NOMO-1 (cell line): ENCODE results near the gene DDX39A.
"Not testable (repeated sequence)": the region's sequence is repeated elsewhere in the genome, so short reads cannot be mapped to it uniquely, and the experiment has no call there.

Source experiments
- DNase-seq, 2 experiments: peaks; one replicate each; lab custom pipeline; 2025; ENCODE audit not compliant: unreplicated experiment in 2 of 2; lab: John Stamatoyannopoulos, UW

Gene DDX39A

GRCh38 chr19:14393329-14393728, 25.8 kb downstream of the DDX39A start:
- no peak for DNase-seq

- no peak for DNase-seq
Observed at GRCh38 chr19:14391156-14391821, 27.9 kb downstream of the DDX39A start.

DNA sequence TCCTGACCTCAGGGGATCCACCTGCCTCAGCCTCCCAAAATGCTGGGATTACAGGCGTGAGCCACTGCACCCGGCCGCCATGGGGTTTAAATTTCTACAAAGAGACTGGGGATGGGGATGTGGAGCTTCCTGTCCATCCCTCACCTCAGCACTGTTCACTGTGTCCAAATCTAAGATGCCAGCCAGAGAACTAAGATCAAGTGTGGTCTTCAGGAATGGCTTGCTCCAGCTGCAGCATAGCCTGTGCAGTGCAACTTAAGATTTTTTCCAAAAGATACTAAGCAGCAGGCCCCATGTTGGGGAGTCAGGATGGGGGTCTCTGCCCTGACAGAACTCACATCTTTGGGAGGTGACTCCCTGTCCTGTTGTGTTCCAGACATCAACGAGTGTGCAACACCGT, 28.6 kb downstream of the DDX39A start:
- no peak for DNase-seq

DNA sequence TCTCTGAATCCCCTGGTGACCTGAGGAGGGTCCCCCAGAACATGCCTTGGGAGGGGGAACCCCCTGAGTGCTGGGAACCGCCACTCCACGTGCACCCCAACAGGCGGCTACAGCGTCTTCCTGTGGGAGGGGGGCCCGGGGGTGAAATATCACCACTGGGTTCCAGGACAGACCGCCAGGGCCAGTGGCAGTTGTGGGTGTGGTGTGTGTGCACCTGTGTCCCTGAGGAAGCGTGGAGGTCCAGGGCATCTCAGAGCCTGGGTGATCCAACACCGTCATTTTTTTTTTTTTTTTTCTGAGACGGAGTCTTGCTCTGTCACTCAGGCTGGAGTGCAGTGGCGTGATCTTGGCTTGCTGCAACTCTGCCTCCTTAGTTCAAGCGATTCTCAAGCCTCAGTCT, 33.6 kb downstream of the DDX39A start:
- no peak for DNase-seq

- DNase-seq: peak; percentile 78 to 80
Observed at GRCh38 chr19:14383661-14384555, 35.2 kb downstream of the DDX39A start.

- DNase-seq: peak; percentile 55 to 76
Observed at GRCh38 chr19:14381689-14382474, 37.3 kb downstream of the DDX39A start.

GRCh38 chr19:14379294-14380065, 39.7 kb downstream of the DDX39A start:
- DNase-seq: no peak

DNA sequence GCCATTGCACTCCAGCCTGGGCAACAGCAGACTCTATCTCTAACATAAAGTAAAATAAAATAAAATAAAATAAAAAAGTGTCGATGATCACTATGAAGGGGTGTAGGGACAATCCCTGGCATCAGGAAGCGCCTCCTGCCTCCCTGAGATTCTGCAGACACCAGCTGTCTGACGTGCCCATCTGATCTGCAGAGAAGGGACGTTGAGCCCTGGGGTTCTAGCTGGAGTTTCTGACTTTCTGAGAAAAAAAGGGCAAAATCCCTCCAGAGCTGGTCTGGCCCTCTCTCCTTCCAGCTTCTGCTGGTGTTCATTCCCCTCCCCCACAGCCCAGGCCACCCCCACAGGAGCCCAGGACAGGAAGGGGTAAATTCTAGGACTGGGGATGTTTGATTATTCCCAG, 40.3 kb downstream of the DDX39A start:
- no peak for DNase-seq

- peak in 1 of 2 experiments; percentile 16 for DNase-seq
Observed at GRCh38 chr19:14377883-14378328, 41.2 kb downstream of the DDX39A start.

DNA sequence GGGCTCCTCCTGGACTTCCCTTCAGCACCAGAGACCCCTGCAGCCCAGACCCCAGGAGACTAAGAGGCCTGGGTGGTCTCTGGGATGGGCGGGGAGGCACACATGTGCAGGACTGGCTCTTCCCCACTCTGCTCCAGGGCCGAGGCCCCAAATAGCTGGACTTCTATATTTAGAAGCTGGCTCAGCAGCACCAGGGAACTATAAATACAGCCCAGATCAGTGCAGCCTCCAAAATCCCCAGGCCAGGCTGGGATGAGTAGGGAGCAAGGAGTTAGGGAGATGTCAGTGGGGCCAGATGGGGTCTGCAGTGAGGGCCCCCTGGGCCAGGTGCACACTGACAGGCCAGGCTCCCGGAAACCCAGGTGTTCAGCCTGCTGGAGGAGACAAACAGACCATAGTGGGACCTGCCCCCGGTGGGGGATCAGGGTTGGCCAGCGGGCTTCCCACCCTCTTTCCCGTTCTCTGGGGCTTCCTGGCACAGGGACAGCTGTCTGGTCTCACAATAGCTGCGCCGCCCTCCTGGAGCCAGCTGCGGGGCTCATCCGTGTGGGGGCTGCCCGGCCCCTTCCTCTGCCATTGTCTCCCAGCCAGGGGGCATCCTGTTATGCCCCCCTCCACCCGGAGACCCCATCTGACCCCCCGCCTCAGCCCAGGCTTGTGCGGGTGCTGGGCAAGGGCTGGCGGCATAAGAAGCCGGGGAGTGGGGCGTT, 43.4 kb downstream of the DDX39A start:
- peak in 1 of 2 experiments; percentile 43 for DNase-seq

GRCh38 chr19:14375055-14375581, 44.0 kb downstream of the DDX39A start:
- peak; percentile 84 to 90 for DNase-seq

GRCh38 chr19:14374313-14374712, 44.8 kb downstream of the DDX39A start:
- not testable (repeated sequence) for DNase-seq

- peak; percentile 43 to 46 for DNase-seq
Observed at GRCh38 chr19:14372384-14373077, 46.6 kb downstream of the DDX39A start.

GRCh38 chr19:14371301-14371821, 47.8 kb downstream of the DDX39A start:
- peak in 1 of 2 experiments; percentile 6 for DNase-seq

- DNase-seq: no peak
Observed at GRCh38 chr19:14370940-14371280, 48.2 kb downstream of the DDX39A start.

- DNase-seq: peak; percentile 41 to 64
Observed at GRCh38 chr19:14370169-14370939, 48.8 kb downstream of the DDX39A start.

GRCh38 chr19:14369399-14370168, 49.6 kb downstream of the DDX39A start:
- DNase-seq: peak in 1 of 2 experiments; percentile 24
